ENCODE measurements around the gene TUBAL3. TPM values are rescaled to one million over a fixed set of nuclear protein-coding genes. Genes with fewer than 3 reads are reported as not detected.

The TUBAL3 gene
- total and polyA plus RNA-seq, 2 donors (not counting 3 experiments of a cell fraction or from before 2014, with no cell fraction given) = not detected

DNA sequence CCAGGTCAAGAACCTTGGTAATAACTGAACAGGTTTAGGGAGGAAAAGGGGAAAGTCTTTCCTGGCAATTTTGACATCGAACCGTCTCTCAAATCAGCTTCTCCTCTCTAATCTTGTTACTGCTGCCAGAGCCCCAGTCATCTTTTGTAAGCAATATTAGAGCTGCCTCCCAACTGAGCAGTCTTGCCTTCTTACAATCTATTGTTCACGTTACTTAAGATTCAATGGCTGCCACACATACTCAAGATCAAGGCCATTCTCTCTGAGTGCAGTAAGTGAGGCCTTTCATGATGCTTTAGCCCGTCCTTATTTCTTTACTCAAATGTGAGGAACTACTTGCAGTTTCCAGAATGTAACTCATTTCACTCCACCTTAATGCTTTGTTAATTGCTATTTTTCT is 20.1 kb upstream of the TUBAL3 start:
- Histone ChIP-seq H3K79me2 (ENCODE audit: control insufficient read depth, insufficient read depth, low read length) (peaks cover 66% of the 10 kb centered on the region), H2AFZ (ENCODE audit: low read depth, low read length) (peak overlapping the region; percentile 79)

More for the DNA sequence above, 20.1 kb upstream of the TUBAL3 start:
- dilution Hi-C loops (cut with MboI; ENCODE audit: extremely low pct_ligation_motif_present, low sequenced_read_pairs) (no loop called here), intact Hi-C loops (cut with micrococcal nuclease) (no loop called here)
- Histone ChIP-seq H3K36me3 (ENCODE audit: control insufficient read depth in 2 of 2, extremely low read depth in 1 of 2, insufficient read depth in 2 of 2, low read length in 2 of 2) (no peaks in the 10 kb centered on the region), H3K9me1 (replicated peaks; ENCODE audit: control insufficient read depth, extremely low read depth, insufficient read depth, low read length) (no peaks in the 10 kb centered on the region), H3K9ac (replicated peaks; ENCODE audit: extremely low read depth, insufficient read depth, low read length) (no peak overlapping the region), H3K4me3 (replicated peaks in 1 of 3; ENCODE audit: insufficient read depth in 1 of 3, low read depth in 1 of 3, low read length in 3 of 3) (no peak overlapping the region), H3K27me3 (ENCODE audit: control insufficient read depth in 2 of 2, insufficient read depth in 2 of 2, low read length in 2 of 2) (no peaks in the 10 kb centered on the region), H3K4me1 (ENCODE audit: control insufficient read depth, extremely low read depth, insufficient read depth, low read length) (peaks cover 14% of the 10 kb centered on the region), H4K20me1 (replicated peaks; ENCODE audit: control insufficient read depth, extremely low read depth, insufficient read depth, low read length) (no peaks in the 10 kb centered on the region), H3K4me2 (ENCODE audit: insufficient read depth, low read length) (no peak overlapping the region), H3K9me3 (replicated peaks; ENCODE audit: control insufficient read depth, insufficient read depth, low read length) (no peaks in the 10 kb centered on the region), H3K27ac (ENCODE audit: insufficient read depth, low read depth, low read length) (no peak overlapping the region)
- ChIA-PET POLR2A (interaction anchor here (0.6 kb wide), 1 partner anchor 662 kb away, joined by 4 read pairs; no protein-coding TSS in a partner anchor), CTCF (interaction anchor here (1.0 to 4.3 kb wide), 8 partner anchors 8 to 609 kb away, joined by 3 to 39 read pairs (median 6); partner anchors contain the start of gene NET1)
- DNase-seq (ENCODE audit: low read depth, low spot score) (no peak), FAIRE-seq (no peak)
- no peak for TF ChIP-seq GATA2 (IDR thresholded peaks at IDR 0.05; ENCODE audit: insufficient read depth, insufficient read length, low read depth, low read length)
- no peak for TF ChIP-seq MYC (IDR thresholded peaks at IDR 0.05; ENCODE audit: low read depth, low read length)
- TF ChIP-seq POLR2A (IDR thresholded peaks at IDR 0.05; ENCODE audit: low read depth, low read length) = no peak
- TF ChIP-seq JUN (IDR thresholded peaks at IDR 0.05; ENCODE audit: borderline replicate concordance, insufficient read depth, insufficient read length, low read depth) = no peak
- TF ChIP-seq, protein P1, sequence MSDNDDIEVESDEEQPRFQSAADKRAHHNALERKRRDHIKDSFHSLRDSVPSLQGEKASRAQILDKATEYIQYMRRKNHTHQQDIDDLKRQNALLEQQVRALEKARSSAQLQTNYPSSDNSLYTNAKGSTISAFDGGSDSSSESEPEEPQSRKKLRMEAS (IDR thresholded peaks at IDR 0.05; ENCODE audit: insufficient read depth, insufficient read length) = no peak
- no peak for TF ChIP-seq POLR2AphosphoS5 (IDR thresholded peaks at IDR 0.05; ENCODE audit: insufficient read depth, low read depth, low read length)
- no peak for TF ChIP-seq FOS (IDR thresholded peaks at IDR 0.05; ENCODE audit: borderline replicate concordance, insufficient read depth, low read length)
- TF ChIP-seq, protein P2, sequence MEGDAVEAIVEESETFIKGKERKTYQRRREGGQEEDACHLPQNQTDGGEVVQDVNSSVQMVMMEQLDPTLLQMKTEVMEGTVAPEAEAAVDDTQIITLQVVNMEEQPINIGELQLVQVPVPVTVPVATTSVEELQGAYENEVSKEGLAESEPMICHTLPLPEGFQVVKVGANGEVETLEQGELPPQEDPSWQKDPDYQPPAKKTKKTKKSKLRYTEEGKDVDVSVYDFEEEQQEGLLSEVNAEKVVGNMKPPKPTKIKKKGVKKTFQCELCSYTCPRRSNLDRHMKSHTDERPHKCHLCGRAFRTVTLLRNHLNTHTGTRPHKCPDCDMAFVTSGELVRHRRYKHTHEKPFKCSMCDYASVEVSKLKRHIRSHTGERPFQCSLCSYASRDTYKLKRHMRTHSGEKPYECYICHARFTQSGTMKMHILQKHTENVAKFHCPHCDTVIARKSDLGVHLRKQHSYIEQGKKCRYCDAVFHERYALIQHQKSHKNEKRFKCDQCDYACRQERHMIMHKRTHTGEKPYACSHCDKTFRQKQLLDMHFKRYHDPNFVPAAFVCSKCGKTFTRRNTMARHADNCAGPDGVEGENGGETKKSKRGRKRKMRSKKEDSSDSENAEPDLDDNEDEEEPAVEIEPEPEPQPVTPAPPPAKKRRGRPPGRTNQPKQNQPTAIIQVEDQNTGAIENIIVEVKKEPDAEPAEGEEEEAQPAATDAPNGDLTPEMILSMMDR (IDR thresholded peaks at IDR 0.05; ENCODE audit: extremely low read depth in 1 of 2, insufficient read depth in 1 of 2, low read depth in 1 of 2, low read length in 2 of 2) = no peak
- no peak for TF ChIP-seq EZH2 (IDR thresholded peaks at IDR 0.05; ENCODE audit: borderline replicate concordance, low read depth, low read length, severe bottlenecking)
- BruUV-seq (replicated peaks) = no TSS peak

All from endothelial cell of umbilical vein (primary cell).